Measurements from ENCODE around the gene NR1H4.
A peak's percentile ranks its signal among the peaks of the same experiment; 100 is the strongest.

Gene NR1H4

GRCh38 chr12:100458191-100458590 lies 15.5 kb upstream of the NR1H4 start (continued):
- TF ChIP-seq, protein P1, sequence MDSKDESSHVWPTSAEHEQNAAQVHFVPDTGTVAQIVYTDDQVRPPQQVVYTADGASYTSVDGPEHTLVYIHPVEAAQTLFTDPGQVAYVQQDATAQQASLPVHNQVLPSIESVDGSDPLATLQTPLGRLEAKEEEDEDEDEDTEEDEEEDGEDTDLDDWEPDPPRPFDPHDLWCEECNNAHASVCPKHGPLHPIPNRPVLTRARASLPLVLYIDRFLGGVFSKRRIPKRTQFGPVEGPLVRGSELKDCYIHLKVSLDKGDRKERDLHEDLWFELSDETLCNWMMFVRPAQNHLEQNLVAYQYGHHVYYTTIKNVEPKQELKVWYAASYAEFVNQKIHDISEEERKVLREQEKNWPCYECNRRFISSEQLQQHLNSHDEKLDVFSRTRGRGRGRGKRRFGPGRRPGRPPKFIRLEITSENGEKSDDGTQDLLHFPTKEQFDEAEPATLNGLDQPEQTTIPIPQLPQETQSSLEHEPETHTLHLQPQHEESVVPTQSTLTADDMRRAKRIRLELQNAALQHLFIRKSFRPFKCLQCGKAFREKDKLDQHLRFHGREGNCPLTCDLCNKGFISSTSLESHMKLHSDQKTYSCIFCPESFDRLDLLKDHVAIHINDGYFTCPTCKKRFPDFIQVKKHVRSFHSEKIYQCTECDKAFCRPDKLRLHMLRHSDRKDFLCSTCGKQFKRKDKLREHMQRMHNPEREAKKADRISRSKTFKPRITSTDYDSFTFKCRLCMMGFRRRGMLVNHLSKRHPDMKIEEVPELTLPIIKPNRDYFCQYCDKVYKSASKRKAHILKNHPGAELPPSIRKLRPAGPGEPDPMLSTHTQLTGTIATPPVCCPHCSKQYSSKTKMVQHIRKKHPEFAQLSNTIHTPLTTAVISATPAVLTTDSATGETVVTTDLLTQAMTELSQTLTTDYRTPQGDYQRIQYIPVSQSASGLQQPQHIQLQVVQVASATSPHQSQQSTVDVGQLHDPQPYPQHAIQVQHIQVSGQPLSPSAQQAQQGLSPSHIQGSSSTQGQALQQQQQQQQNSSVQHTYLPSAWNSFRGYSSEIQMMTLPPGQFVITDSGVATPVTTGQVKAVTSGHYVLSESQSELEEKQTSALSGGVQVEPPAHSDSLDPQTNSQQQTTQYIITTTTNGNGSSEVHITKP (tag by site-specific recombination; IDR thresholded peaks at IDR 0.05) = no peak
- TF ChIP-seq ZSCAN23 (tag by site-specific recombination; IDR thresholded peaks at IDR 0.05) = no peak

DNA sequence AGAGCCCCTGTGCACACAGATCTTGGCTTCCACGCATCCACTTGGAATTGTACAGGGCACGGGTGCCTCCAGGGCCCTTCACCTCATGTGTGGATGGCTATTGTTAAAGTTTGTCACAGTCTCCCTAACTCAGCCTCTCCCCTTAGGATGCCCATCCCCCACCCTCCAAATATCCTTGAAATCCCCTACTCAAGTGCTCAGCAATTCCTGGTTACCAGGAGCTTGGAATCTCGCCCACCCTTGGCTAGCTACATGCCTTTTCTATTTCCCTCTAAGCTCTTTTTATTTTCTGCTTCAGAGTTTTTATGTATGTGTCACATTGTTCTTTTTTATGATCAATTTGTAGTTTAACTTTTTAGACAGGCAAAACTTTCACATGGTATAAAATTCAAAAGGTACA lies 13.0 kb upstream of the NR1H4 start:
- ChIA-PET POLR2A (no interaction called here), CTCF (no interaction called here)
- H3K36me3 ChIP-seq (ENCODE audit: control insufficient read depth in 2 of 2, insufficient read depth in 1 of 2, low read length in 2 of 2) = no peaks in the 10 kb centered on the region
- no peak for TF ChIP-seq ZFP37 (tag by site-specific recombination; IDR thresholded peaks at IDR 0.05)
- TF ChIP-seq, protein P2, sequence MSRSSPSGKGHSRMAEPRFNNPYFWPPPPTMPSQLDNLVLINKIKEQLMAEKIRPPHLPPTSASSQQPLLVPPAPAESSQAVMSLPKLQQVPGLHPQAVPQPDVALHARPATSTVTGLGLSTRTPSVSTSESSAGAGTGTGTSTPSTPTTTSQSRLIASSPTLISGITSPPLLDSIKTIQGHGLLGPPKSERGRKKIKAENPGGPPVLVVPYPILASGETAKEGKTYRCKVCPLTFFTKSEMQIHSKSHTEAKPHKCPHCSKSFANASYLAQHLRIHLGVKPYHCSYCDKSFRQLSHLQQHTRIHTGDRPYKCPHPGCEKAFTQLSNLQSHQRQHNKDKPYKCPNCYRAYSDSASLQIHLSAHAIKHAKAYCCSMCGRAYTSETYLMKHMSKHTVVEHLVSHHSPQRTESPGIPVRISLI (tag by site-specific recombination; IDR thresholded peaks at IDR 0.05) = no peak
- TF ChIP-seq ZSCAN30 (tag by site-specific recombination; IDR thresholded peaks at IDR 0.05) = no peak
- no peak for TF ChIP-seq ZNF146 (tag by site-specific recombination; IDR thresholded peaks at IDR 0.05)
- TF ChIP-seq BCL11B (tag by site-specific recombination; IDR thresholded peaks at IDR 0.05; ENCODE audit: low read depth) = no peak
- TF ChIP-seq ZNF747 (tag by site-specific recombination; IDR thresholded peaks at IDR 0.05) = no peak
- TF ChIP-seq ZNF157 (tag by site-specific recombination; IDR thresholded peaks at IDR 0.05) = no peak
- TF ChIP-seq, protein P3, sequence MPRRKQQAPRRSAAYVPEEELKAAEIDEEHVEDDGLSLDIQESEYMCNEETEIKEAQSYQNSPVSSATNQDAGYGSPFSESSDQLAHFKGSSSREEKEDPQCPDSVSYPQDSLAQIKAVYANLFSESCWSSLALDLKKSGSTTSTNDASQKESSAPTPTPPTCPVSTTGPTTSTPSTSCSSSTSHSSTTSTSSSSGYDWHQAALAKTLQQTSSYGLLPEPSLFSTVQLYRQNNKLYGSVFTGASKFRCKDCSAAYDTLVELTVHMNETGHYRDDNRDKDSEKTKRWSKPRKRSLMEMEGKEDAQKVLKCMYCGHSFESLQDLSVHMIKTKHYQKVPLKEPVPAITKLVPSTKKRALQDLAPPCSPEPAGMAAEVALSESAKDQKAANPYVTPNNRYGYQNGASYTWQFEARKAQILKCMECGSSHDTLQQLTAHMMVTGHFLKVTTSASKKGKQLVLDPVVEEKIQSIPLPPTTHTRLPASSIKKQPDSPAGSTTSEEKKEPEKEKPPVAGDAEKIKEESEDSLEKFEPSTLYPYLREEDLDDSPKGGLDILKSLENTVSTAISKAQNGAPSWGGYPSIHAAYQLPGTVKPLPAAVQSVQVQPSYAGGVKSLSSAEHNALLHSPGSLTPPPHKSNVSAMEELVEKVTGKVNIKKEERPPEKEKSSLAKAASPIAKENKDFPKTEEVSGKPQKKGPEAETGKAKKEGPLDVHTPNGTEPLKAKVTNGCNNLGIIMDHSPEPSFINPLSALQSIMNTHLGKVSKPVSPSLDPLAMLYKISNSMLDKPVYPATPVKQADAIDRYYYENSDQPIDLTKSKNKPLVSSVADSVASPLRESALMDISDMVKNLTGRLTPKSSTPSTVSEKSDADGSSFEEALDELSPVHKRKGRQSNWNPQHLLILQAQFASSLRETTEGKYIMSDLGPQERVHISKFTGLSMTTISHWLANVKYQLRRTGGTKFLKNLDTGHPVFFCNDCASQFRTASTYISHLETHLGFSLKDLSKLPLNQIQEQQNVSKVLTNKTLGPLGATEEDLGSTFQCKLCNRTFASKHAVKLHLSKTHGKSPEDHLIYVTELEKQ (tag by site-specific recombination; IDR thresholded peaks at IDR 0.05; ENCODE audit: borderline replicate concordance) = no peak
- TF ChIP-seq ZNF19 (tag by site-specific recombination; IDR thresholded peaks at IDR 0.05; ENCODE audit: low read depth) = no peak
- no peak for TF ChIP-seq KLF16 (tag by site-specific recombination; IDR thresholded peaks at IDR 0.05)
- H3K27ac ChIP-seq (ENCODE audit: extremely low read depth, low read depth, low read length) = no peak overlapping the region
- H3K9me3 ChIP-seq (ENCODE audit: control insufficient read depth, insufficient read depth, low read depth, low read length) = no peaks in the 10 kb centered on the region
- peaks cover 8% of the 10 kb centered on the region; the same call in 1 of the 2 replicates for H3K4me1 ChIP-seq (ENCODE audit: control insufficient read depth, insufficient read depth, low read length)
- H3K4me3 ChIP-seq (ENCODE audit: low read depth, low read length) = no peak overlapping the region

DNA sequence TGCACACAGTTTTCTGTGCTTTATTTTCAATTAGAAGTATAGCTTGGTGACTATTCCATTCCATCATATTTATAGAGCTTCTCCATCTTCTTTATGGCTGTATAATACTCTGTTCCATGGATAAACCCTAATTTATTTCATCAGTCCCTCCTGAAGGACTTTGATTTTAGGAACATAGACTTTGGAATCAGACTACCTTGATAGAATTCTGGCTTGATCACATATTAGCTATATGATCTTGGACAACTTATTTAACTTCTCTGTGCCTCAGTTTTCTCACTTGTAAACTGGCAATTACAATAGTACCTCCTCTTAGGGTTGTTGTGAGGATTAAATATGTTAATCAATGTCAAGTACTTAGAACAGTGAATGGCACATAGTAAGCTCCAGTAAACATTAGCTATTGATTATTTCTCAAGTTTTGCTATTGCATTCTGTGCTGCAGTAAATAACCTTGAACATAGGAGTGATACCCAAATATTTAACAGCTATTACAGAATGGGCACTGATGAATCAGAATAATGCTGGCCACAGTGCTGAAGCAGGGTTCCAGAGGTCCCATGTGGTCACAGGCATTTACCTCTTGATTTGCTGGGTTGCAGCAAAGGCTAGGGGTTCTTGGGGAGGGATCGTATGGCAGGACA lies 12.2 kb upstream of the NR1H4 start:
- Histone ChIP-seq H3K27ac (ENCODE audit: extremely low read depth, low read depth, low read length) (no peak overlapping the region), H3K36me3 (ENCODE audit: control insufficient read depth in 2 of 2, insufficient read depth in 1 of 2, low read length in 2 of 2) (no peaks in the 10 kb centered on the region), H3K4me1 (ENCODE audit: control insufficient read depth, insufficient read depth, low read length) (peaks cover 8% of the 10 kb centered on the region; the same call in 1 of the 2 replicates), H3K9me3 (ENCODE audit: control insufficient read depth, insufficient read depth, low read depth, low read length) (no peaks in the 10 kb centered on the region), H3K4me3 (ENCODE audit: low read depth, low read length) (no peak overlapping the region)
- CTCF ChIA-PET = interaction anchor here (0.7 kb wide), 2 partner anchors 10 to 15 kb away, joined by 3 read pairs; no protein-coding TSS in a partner anchor
- TF ChIP-seq FEZF1 (tag by site-specific recombination; IDR thresholded peaks at IDR 0.05) (no peak), KLF9 (tag by site-specific recombination; IDR thresholded peaks at IDR 0.05; ENCODE audit: low read depth) (no peak), TRIM28 (IDR thresholded peaks at IDR 0.05; ENCODE audit: borderline replicate concordance, low read length) (no peak), ZBTB48 (tag by site-specific recombination; IDR thresholded peaks at IDR 0.05) (no peak), ZNF146 (tag by site-specific recombination; IDR thresholded peaks at IDR 0.05) (peak; percentile 21; the same call in 1 of the 2 replicates), ZNF701 (tag by site-specific recombination; IDR thresholded peaks at IDR 0.05) (no peak), ZNF548 (tag by site-specific recombination; IDR thresholded peaks at IDR 0.05) (no peak), ZNF24 (tag by site-specific recombination; IDR thresholded peaks at IDR 0.05) (no peak), ZNF211 (tag by site-specific recombination; IDR thresholded peaks at IDR 0.05; ENCODE audit: low read depth) (no peak)
- TF ChIP-seq, protein P4, sequence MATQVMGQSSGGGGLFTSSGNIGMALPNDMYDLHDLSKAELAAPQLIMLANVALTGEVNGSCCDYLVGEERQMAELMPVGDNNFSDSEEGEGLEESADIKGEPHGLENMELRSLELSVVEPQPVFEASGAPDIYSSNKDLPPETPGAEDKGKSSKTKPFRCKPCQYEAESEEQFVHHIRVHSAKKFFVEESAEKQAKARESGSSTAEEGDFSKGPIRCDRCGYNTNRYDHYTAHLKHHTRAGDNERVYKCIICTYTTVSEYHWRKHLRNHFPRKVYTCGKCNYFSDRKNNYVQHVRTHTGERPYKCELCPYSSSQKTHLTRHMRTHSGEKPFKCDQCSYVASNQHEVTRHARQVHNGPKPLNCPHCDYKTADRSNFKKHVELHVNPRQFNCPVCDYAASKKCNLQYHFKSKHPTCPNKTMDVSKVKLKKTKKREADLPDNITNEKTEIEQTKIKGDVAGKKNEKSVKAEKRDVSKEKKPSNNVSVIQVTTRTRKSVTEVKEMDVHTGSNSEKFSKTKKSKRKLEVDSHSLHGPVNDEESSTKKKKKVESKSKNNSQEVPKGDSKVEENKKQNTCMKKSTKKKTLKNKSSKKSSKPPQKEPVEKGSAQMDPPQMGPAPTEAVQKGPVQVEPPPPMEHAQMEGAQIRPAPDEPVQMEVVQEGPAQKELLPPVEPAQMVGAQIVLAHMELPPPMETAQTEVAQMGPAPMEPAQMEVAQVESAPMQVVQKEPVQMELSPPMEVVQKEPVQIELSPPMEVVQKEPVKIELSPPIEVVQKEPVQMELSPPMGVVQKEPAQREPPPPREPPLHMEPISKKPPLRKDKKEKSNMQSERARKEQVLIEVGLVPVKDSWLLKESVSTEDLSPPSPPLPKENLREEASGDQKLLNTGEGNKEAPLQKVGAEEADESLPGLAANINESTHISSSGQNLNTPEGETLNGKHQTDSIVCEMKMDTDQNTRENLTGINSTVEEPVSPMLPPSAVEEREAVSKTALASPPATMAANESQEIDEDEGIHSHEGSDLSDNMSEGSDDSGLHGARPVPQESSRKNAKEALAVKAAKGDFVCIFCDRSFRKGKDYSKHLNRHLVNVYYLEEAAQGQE (tag by site-specific recombination; IDR thresholded peaks at IDR 0.05) = peak; percentile 67; the same call in 1 of the 2 replicates
- POLR2A ChIA-PET = interaction anchor here (0.6 kb wide), 1 partner anchor 95 kb away, joined by 6 read pairs; no protein-coding TSS in a partner anchor

Data from HEK293 (cell line).